WI38 (cell line): ENCODE data around the gene U2AF1L4.

Experiments used
- H3K4me3 ChIP-seq: 2 replicates; pipeline ENCODE4 v1.5.1; 2011; ENCODE audit warnings: low read depth, mild to moderate bottlenecking, control low read depth, low read length
- CTCF ChIP-seq: IDR thresholded peaks from 2 replicates; pipeline ENCODE4 v1.5.1; 2012; ENCODE audit warnings: low read depth, mild to moderate bottlenecking, control low read depth, low read length

Gene U2AF1L4

GRCh38 chr19:35777961-35778360 lies 32.7 kb upstream of the U2AF1L4 start:
- TF ChIP-seq CTCF: no peak

GRCh38 chr19:35777086-35777841 lies 32.0 kb upstream of the U2AF1L4 start:
- no peak overlapping the region for H3K4me3 ChIP-seq
- no peak for TF ChIP-seq CTCF

More at GRCh38 chr19:35777961-35778360, 32.7 kb upstream of the U2AF1L4 start:
- H3K4me3 ChIP-seq: no peak overlapping the region

- peak overlapping the region; percentile 71 for H3K4me3 ChIP-seq
- TF ChIP-seq CTCF: no peak
Observed at GRCh38 chr19:35776102-35776788, 31.0 kb upstream of the U2AF1L4 start.

GRCh38 chr19:35775298-35776101 lies 30.3 kb upstream of the U2AF1L4 start, which contains the start of gene ARHGAP33:
Gene ARHGAP33, plus strand, starts transcription at chr19:35775564. Its CDS starts 95 bp downstream, at chr19:35775659.
- TF ChIP-seq CTCF: no peak
- H3K4me3 ChIP-seq: peak within 1 kb of the TSS; percentile 71

GRCh38 chr19:35775046-35775297 lies 29.8 kb upstream of the U2AF1L4 start:
- peak overlapping the region; percentile 39 for H3K4me3 ChIP-seq

GRCh38 chr19:35774274-35775045 lies 29.2 kb upstream of the U2AF1L4 start:
- peak overlapping the region; percentile 39 for H3K4me3 ChIP-seq
- no peak for TF ChIP-seq CTCF

More at GRCh38 chr19:35775046-35775297, 29.8 kb upstream of the U2AF1L4 start:
- TF ChIP-seq CTCF: no peak
